ENCODE data around the gene FBXW2.

DNA sequence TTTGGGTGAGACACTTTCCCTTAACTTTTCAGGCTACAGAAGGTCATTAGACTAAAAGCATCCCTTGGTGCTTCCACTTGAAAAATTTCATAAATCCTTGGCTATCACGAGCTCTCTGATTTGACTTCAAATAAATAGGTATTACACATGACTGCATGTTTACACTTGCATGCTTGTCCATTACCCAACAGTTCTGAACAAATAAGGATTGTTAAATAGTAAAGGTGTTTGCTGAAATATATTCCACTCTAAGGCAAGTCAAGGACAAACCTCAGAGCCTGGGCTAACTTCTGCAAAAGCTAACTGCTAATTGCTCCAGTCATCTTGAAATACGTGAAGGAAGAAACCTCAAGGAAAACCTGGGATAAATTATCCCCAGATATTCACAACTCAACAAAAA is 14.5 kb downstream of the FBXW2 start:
- TF ChIP-seq, protein P1, sequence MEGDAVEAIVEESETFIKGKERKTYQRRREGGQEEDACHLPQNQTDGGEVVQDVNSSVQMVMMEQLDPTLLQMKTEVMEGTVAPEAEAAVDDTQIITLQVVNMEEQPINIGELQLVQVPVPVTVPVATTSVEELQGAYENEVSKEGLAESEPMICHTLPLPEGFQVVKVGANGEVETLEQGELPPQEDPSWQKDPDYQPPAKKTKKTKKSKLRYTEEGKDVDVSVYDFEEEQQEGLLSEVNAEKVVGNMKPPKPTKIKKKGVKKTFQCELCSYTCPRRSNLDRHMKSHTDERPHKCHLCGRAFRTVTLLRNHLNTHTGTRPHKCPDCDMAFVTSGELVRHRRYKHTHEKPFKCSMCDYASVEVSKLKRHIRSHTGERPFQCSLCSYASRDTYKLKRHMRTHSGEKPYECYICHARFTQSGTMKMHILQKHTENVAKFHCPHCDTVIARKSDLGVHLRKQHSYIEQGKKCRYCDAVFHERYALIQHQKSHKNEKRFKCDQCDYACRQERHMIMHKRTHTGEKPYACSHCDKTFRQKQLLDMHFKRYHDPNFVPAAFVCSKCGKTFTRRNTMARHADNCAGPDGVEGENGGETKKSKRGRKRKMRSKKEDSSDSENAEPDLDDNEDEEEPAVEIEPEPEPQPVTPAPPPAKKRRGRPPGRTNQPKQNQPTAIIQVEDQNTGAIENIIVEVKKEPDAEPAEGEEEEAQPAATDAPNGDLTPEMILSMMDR (IDR thresholded peaks at IDR 0.05; ENCODE audit: low read depth, low read length): no peak
- TF ChIP-seq EZH2phosphoT487 (IDR thresholded peaks at IDR 0.05; ENCODE audit: low read depth): no peak
